Endodermal cell (in vitro differentiated cells): ENCODE data around the gene IL20. TPM values are rescaled to one million over a fixed set of nuclear protein-coding genes. Genes with fewer than 3 reads are reported as not detected.

Experiments
- DNase-seq: peaks from one replicate; pipeline ENCODE4 v3.0.0-alpha.2; 2017
- H3K27ac ChIP-seq: 2 replicates; pipeline ENCODE4 v1.5.1; 2013; ENCODE audit warnings: mild to moderate bottlenecking, low read depth, low read length, moderate library complexity
- H3K27me3 ChIP-seq: 2 replicates; pipeline ENCODE4 v1.6.1; 2013; ENCODE audit warnings: mild to moderate bottlenecking, low read length, moderate library complexity; ENCODE audit not compliant: insufficient read depth, control insufficient read depth, poor library complexity, severe bottlenecking
- H3K36me3 ChIP-seq: 2 replicates; pipeline ENCODE4 v1.7.0; 2013; ENCODE audit warnings: mild to moderate bottlenecking, low read length, moderate library complexity; ENCODE audit not compliant: control insufficient read depth, insufficient read depth
- H3K4me1 ChIP-seq: one replicate; pipeline ENCODE4 v1.7.0; 2013; ENCODE audit warnings: low read length; ENCODE audit not compliant: control insufficient read depth, insufficient read depth
- H3K4me3 ChIP-seq: 2 replicates; pipeline ENCODE4 v1.5.1; 2013; ENCODE audit warnings: mild to moderate bottlenecking, low read length, moderate library complexity
- H3K9ac ChIP-seq: 2 replicates; pipeline ENCODE4 v1.6.1; 2013; ENCODE audit warnings: mild to moderate bottlenecking, low read length, moderate library complexity; ENCODE audit not compliant: poor library complexity, severe bottlenecking; ENCODE audit errors: extremely low read depth
- H3K9me3 ChIP-seq: 2 replicates; pipeline ENCODE4 v1.6.1; 2013; ENCODE audit warnings: mild to moderate bottlenecking, low read length, moderate library complexity; ENCODE audit not compliant: control insufficient read depth
- H3K27ac Mint-ChIP-seq: 2 replicates; pipeline ENCODE4 v1.8.0; 2020; ENCODE audit warnings: mixed read lengths
- H3K27me3 Mint-ChIP-seq: 2 replicates; pipeline ENCODE4 v1.8.0; 2021; ENCODE audit warnings: mild to moderate bottlenecking, mixed read lengths; ENCODE audit not compliant: insufficient read depth
- H3K36me3 Mint-ChIP-seq: 2 replicates; pipeline ENCODE4 v1.8.0; 2020; ENCODE audit warnings: low read depth, mixed read lengths
- H3K4me1 Mint-ChIP-seq: 2 replicates; pipeline ENCODE4 v1.8.0; 2020; ENCODE audit warnings: mixed read lengths
- H3K4me3 Mint-ChIP-seq: 2 replicates; pipeline ENCODE4 v1.8.0; 2020; ENCODE audit warnings: mild to moderate bottlenecking, moderate library complexity, mixed read lengths
- H3K9me3 Mint-ChIP-seq: 2 replicates; pipeline ENCODE4 v1.8.0; 2020; ENCODE audit warnings: mild to moderate bottlenecking, mixed read lengths
- CTCF ChIP-seq: fragments of 200-600 bp; sonication (generic); conservative IDR thresholded peaks from 2 replicates; pipeline ENCODE4 v1.5.0; 2021; ENCODE audit warnings: antibody characterized with exemption, mild to moderate bottlenecking
- WGBS, 2 experiments: methylation state at CpG; one replicate each; pipeline versions ENCODE4 v1.1.5 to v1.1.7; 2013; ENCODE audit warnings: missing lambda C conversion rate in 2 of 2, mixed read lengths in 1 of 2; ENCODE audit not compliant: insufficient coverage in 1 of 2, insufficient read length in 1 of 2; 5-methylcytosine and 5-hydroxymethylcytosine counted together
- total RNA-seq, 2 donors: library from RNA; stranded (reverse); fragmentation: NEBNext Ultra II Directional in 1 of 2; extraction: Animal tissue kit (Norgen Biotek cat#: 25700) in 1 of 2; gene quantifications; 2 replicates in 1 of 2; 3 replicates in 1 of 2; pipeline ENCODE4 v1.2.1, GENCODE V29; 2021

Gene IL20
- total RNA-seq, 2 donors from 2014 or later = not detected

- Mint-ChIP-seq H3K36me3 (no peaks in the 10 kb centered on the region), H3K4me3 (no peak overlapping the region), H3K27ac (no peak overlapping the region), H3K27me3 (peaks cover 29% of the 10 kb centered on the region), H3K4me1 (peaks cover 7% of the 10 kb centered on the region), H3K9me3 (peaks cover 2% of the 10 kb centered on the region)
- Histone ChIP-seq H3K27ac (no peak overlapping the region), H3K9me3 (peaks cover 2% of the 10 kb centered on the region), H3K4me3 (no peak overlapping the region), H3K27me3 (peaks cover 42% of the 10 kb centered on the region), H3K4me1 (no peaks in the 10 kb centered on the region), H3K9ac (no peak overlapping the region), H3K36me3 (no peaks in the 10 kb centered on the region)
- TF ChIP-seq CTCF = no peak
- DNase-seq = no peak
- WGBS, 2 experiments = 83% methylated on average over 1 of the region's 1 CpG; no CpG with 5 or more reads in 1 of the 2 experiments
Measured at GRCh38 chr1:206867239-206867638, 1.8 kb downstream of the IL20 start.

GRCh38 chr1:206867716-206868115 is 2.3 kb downstream of the IL20 start:
- no peak overlapping the region for H3K27ac ChIP-seq
- no peak for DNase-seq
- H3K27me3 Mint-ChIP-seq = peaks cover 29% of the 10 kb centered on the region
- peaks cover 7% of the 10 kb centered on the region for H3K9me3 ChIP-seq
- H3K4me1 ChIP-seq = no peaks in the 10 kb centered on the region
- no peak for TF ChIP-seq CTCF
- no peak overlapping the region for H3K9ac ChIP-seq
- H3K9me3 Mint-ChIP-seq = peaks cover 6% of the 10 kb centered on the region
- H3K36me3 Mint-ChIP-seq = no peaks in the 10 kb centered on the region
- H3K4me3 ChIP-seq = no peak overlapping the region
- H3K4me3 Mint-ChIP-seq = no peak overlapping the region
- H3K4me1 Mint-ChIP-seq = peaks cover 7% of the 10 kb centered on the region
- peaks cover 42% of the 10 kb centered on the region for H3K27me3 ChIP-seq
- no peaks in the 10 kb centered on the region for H3K36me3 ChIP-seq
- H3K27ac Mint-ChIP-seq = no peak overlapping the region

- no peak overlapping the region for H3K9ac ChIP-seq
- no peaks in the 10 kb centered on the region for H3K36me3 Mint-ChIP-seq
- 57 to 60% methylated on average over 1 of the region's 1 CpG for WGBS, 2 experiments
- no peak overlapping the region for H3K27ac ChIP-seq
- peaks cover 10% of the 10 kb centered on the region for H3K9me3 ChIP-seq
- peaks cover 29% of the 10 kb centered on the region for H3K27me3 Mint-ChIP-seq
- no peak for TF ChIP-seq CTCF
- no peaks in the 10 kb centered on the region for H3K36me3 ChIP-seq
- DNase-seq = no peak
- no peak overlapping the region for H3K4me3 Mint-ChIP-seq
- H3K4me1 ChIP-seq = no peaks in the 10 kb centered on the region
- H3K4me1 Mint-ChIP-seq = peaks cover 3% of the 10 kb centered on the region
- no peak overlapping the region for H3K27ac Mint-ChIP-seq
- H3K27me3 ChIP-seq = peaks cover 42% of the 10 kb centered on the region
- no peak overlapping the region for H3K4me3 ChIP-seq
- H3K9me3 Mint-ChIP-seq = peaks cover 6% of the 10 kb centered on the region
Measured at GRCh38 chr1:206868264-206868663, 2.8 kb downstream of the IL20 start.
